Measurements from ENCODE around the gene TGOLN2. TPM values are rescaled to one million over a fixed set of nuclear protein-coding genes. Genes with fewer than 3 reads are reported as not detected.

TGOLN2 gene
- total and polyA plus RNA-seq, 10 of the 15 experiments (the other 5 are each of a cell fraction or from before 2014, with no cell fraction given): 13.8 to 92.3 (median 49.4) TPM

- no peak for TF ChIP-seq IRF3 (IDR thresholded peaks at IDR 0.05)
- TF ChIP-seq PML (IDR thresholded peaks at IDR 0.05; ENCODE audit: low read length): no peak
- no peak for TF ChIP-seq CREB1 (IDR thresholded peaks at IDR 0.05; ENCODE audit: low read depth)
- TF ChIP-seq JUNB (IDR thresholded peaks at IDR 0.05): no peak
- peak; percentile 51; the same call in 1 of the 2 replicates for TF ChIP-seq FOXK2 (IDR thresholded peaks at IDR 0.05)
Observed at GRCh38 chr2:85291425-85292023, 36.3 kb downstream of the TGOLN2 start (continued).

GRCh38 chr2:85288244-85288725, 39.5 kb downstream of the TGOLN2 start:
- no peak for TF ChIP-seq STAT1 (conservative IDR thresholded peaks at IDR 0.05)
- TF ChIP-seq NBN (IDR thresholded peaks at IDR 0.05): no peak
- TF ChIP-seq LARP7 (IDR thresholded peaks at IDR 0.05): no peak
- TF ChIP-seq FOS (IDR thresholded peaks at IDR 0.05; ENCODE audit: borderline replicate concordance, extremely low read depth, insufficient read length): no peak
- no peak for TF ChIP-seq FOXK2 (IDR thresholded peaks at IDR 0.05)
- TF ChIP-seq POLR2AphosphoS2 (IDR thresholded peaks at IDR 0.05; ENCODE audit: low read depth, low read length): no peak
- TF ChIP-seq ZBED1 (IDR thresholded peaks at IDR 0.05; ENCODE audit: borderline replicate concordance): no peak
- no peak for TF ChIP-seq HCFC1 (IDR thresholded peaks at IDR 0.05; ENCODE audit: low read length)
- H3K9ac ChIP-seq (ENCODE audit: control insufficient read depth, insufficient read depth, low read length): no peak overlapping the region
- no peaks in the 10 kb centered on the region for H3K36me3 ChIP-seq (ENCODE audit: control insufficient read depth in 2 of 2, insufficient read depth in 2 of 2, low read length in 1 of 2)
- intact Hi-C loops (cut with micrococcal nuclease; ENCODE audit: unreplicated experiment) (loop anchor here (5.0 kb wide), 2 partner anchors 156 to 791 kb away; partner anchors contain the start of gene TCF7L1), in situ Hi-C loops (cut with MboI) (loop anchor here (5.0 to 10.0 kb wide), 2 partner anchors 221 to 403 kb away; partner anchors contain the start of gene TRABD2A)
- BruUV-seq (replicated peaks): no TSS peak
- no peaks in the 10 kb centered on the region for H3K9me3 ChIP-seq (replicated peaks; ENCODE audit: control insufficient read depth, insufficient read depth, low read length)
- no peak overlapping the region for H2AFZ ChIP-seq (ENCODE audit: control insufficient read depth, low read depth, low read length)
- no peak overlapping the region for H3K4me2 ChIP-seq (ENCODE audit: control insufficient read depth, insufficient read depth)
- no peak for FAIRE-seq
- no peaks in the 10 kb centered on the region for H4K20me1 ChIP-seq (ENCODE audit: control insufficient read depth, insufficient read depth)
- CTCF ChIA-PET: interaction anchor here (1.3 to 5.2 kb wide), 4 partner anchors 10 to 362 kb away, joined by 3 to 39 read pairs (median 22); no protein-coding TSS in a partner anchor
- H3K4me3 ChIP-seq: no peak overlapping the region
- no peak overlapping the region for H3K27ac ChIP-seq (ENCODE audit: control insufficient read depth, insufficient read depth)
- RAD21 ChIA-PET (ENCODE audit: unreplicated experiment): interaction anchor here (0.6 to 1.4 kb wide), 2 partner anchors 10 to 363 kb away, joined by 3 to 6 read pairs; no protein-coding TSS in a partner anchor
- no peaks in the 10 kb centered on the region; the same call in 1 of the 2 replicates for H3K4me1 ChIP-seq (ENCODE audit: control insufficient read depth, insufficient read depth, low read length)
- POLR2A ChIA-PET: interaction anchor here (0.6 kb wide), 1 partner anchor 222 kb away, joined by 3 read pairs; no protein-coding TSS in a partner anchor
- WGBS (ENCODE audit: insufficient coverage, insufficient replicate concordance, low lambda C conversion rate, missing lambda C conversion rate): 54% methylated on average over 10 of the region's 10 CpGs
- no peak for DNase-seq (ENCODE audit: low read depth, low spot score)
- SMC1A ChIA-PET (ENCODE audit: uncharacterized antibody, unreplicated experiment): interaction anchor here (0.9 to 1.4 kb wide), 2 partner anchors 11 to 424 kb away, joined by 3 to 4 read pairs; no protein-coding TSS in a partner anchor
- ATAC-seq: no peak
- H3K79me2 ChIP-seq (ENCODE audit: control insufficient read depth, insufficient read depth, low read length): no peaks in the 10 kb centered on the region
- H3K27me3 ChIP-seq (replicated peaks in 1 of 2; ENCODE audit: control insufficient read depth in 2 of 2, insufficient read depth in 2 of 2, low read length in 1 of 2): no peaks in the 10 kb centered on the region; a peak in 1 of 4 replicates
